Esophagus muscularis mucosa (tissue), 4 donors: ENCODE measurements around the gene EIF2B5. TPM values are rescaled to one million over a fixed set of nuclear protein-coding genes. Genes with fewer than 3 reads are reported as not detected.

Source experiments
- DNase-seq: peaks from one replicate; pipeline ENCODE4 v3.0.0-alpha.2; 2017; ENCODE audit errors: extremely low spot score
- H3K27ac ChIP-seq, 4 donors: fragments of 200-600 bp; sonication (generic); replicated peaks in 1 of 4; 1 replicate in 3 of 4; 2 replicates in 1 of 4; pipeline ENCODE4 v1.5.1; 2016 to 2019; ENCODE audit warnings: mild to moderate bottlenecking in 1 of 4
- H3K27me3 ChIP-seq, 4 donors: fragments of 200-600 bp; sonication (generic); one replicate each; pipeline versions ENCODE4 v1.5.1 to v1.6.0; 2016 to 2019
- H3K36me3 ChIP-seq, 4 donors: fragments of 200-600 bp; sonication (generic); one replicate each; pipeline ENCODE4 v1.5.1; 2016 to 2019
- H3K4me1 ChIP-seq, 4 donors: fragments of 200-600 bp; sonication (generic); one replicate each; pipeline ENCODE4 v1.5.1; 2016 to 2019
- H3K4me3 ChIP-seq, 4 donors: fragments of 200-600 bp; sonication (generic); 1 replicate in 2 of 4; 2 replicates in 2 of 4; pipeline ENCODE4 v1.5.1; 2016 to 2019; ENCODE audit warnings: mild to moderate bottlenecking in 4 of 4, moderate library complexity in 1 of 4
- H3K9me3 ChIP-seq, 4 donors: fragments of 200-600 bp; sonication (generic); 1 replicate in 3 of 4; 2 replicates in 1 of 4; pipeline ENCODE4 v1.5.1; 2016 to 2019
- CTCF ChIP-seq, 3 experiments: fragments of 200-600 bp in 2 of 3; fragments of 450-650 bp in 1 of 3; sonication (generic) in 2 of 3; IDR thresholded peaks; one replicate each; pipeline ENCODE4 v1.5.1; 2017 to 2019; ENCODE audit warnings: antibody characterized with exemption in 3 of 3, mild to moderate bottlenecking in 2 of 3, moderate library complexity in 1 of 3
- EP300 ChIP-seq: sonication (generic); formaldehyde crosslinking; IDR thresholded peaks from one replicate; pipeline ENCODE4 v1.6.1; 2017; ENCODE audit warnings: antibody characterized with exemption
- POLR2A ChIP-seq: fragments of 450-650 bp; IDR thresholded peaks from one replicate; pipeline ENCODE4 v1.6.1; 2017; ENCODE audit warnings: antibody characterized with exemption, moderate library complexity, mild to moderate bottlenecking, low read depth
- POLR2AphosphoS5 ChIP-seq, 2 donors: sonication (generic); formaldehyde crosslinking; IDR thresholded peaks; one replicate each; pipeline ENCODE4 v1.6.1; 2017; ENCODE audit warnings: antibody characterized with exemption in 2 of 2
- WGBS: methylation state at CpG from one replicate; pipeline ENCODE4 v1.1.5; 2018; 5-methylcytosine and 5-hydroxymethylcytosine counted together
- intact Hi-C: fragments of 100-400 bp; cut with DNase I; formaldehyde crosslinking; loops from one replicate; pipeline ENCODE4 v1.15.1; 2023
- total RNA-seq, 4 donors: library from RNA; depleted of rRNA; stranded (reverse); fragments of >200 nt; gene quantifications; one replicate each; pipeline versions ENCODE4 v1.1.0 to v1.2.1, GENCODE V29; 2016

EIF2B5 gene
- 10 to 100 TPM; 29.3 to 39.5 (median 33.8) TPM for total RNA-seq

- TF ChIP-seq EP300 (no peak), POLR2AphosphoS5 (IDR thresholded peaks at IDR 0.05) (peak; percentile 90 to 94), POLR2A (peak; percentile 30), CTCF (IDR thresholded peaks at IDR 0.05) (peak; percentile 38 to 63 (median 60))
- Histone ChIP-seq H3K27ac (peak within 1 kb of the TSS; percentile 85 to 91 (median 88)), H3K4me1 (peaks cover 14 to 35% (median 23%) of the 10 kb centered on the region in 4 donors), H3K36me3 (peaks cover 11 to 30% (median 23%) of the 10 kb centered on the region in 4 donors), H3K27me3 (no peaks in the 10 kb centered on the region), H3K4me3 (peak within 1 kb of the TSS; percentile 87 to 97 (median 92)), H3K9me3 (no peaks in the 10 kb centered on the region)
- under 1% methylated on average over 32 of the region's 56 CpGs for WGBS
- peak; percentile 97 for DNase-seq
- intact Hi-C loops: loop anchor here (2.0 to 5.0 kb wide), 3 partner anchors 39 to 238 kb away; partner anchors contain the start of genes ABCC5 and AP2M1
Measured at GRCh38 chr3:184135149-184135910, at the start of gene EIF2B5. Gene EIF2B5, plus strand, starts transcription at chr3:184135358. Its CDS starts 28 bp downstream, at chr3:184135386.

- Histone ChIP-seq H3K27me3 (no peaks in the 10 kb centered on the region), H3K4me3 (no peak overlapping the region), H3K9me3 (no peaks in the 10 kb centered on the region), H3K36me3 (no peaks in the 10 kb centered on the region), H3K27ac (no peak overlapping the region), H3K4me1 (no peaks in the 10 kb centered on the region)
- intact Hi-C loops: no loop called here
- WGBS: 69% methylated on average over 3 of the region's 3 CpGs
- DNase-seq: no peak
- TF ChIP-seq CTCF (IDR thresholded peaks at IDR 0.05) (no peak), EP300 (no peak), POLR2A (no peak), POLR2AphosphoS5 (IDR thresholded peaks at IDR 0.05) (no peak)
Measured at GRCh38 chr3:184085389-184085852, 49.7 kb upstream of the EIF2B5 start.

- H3K4me1 ChIP-seq: no peaks in the 10 kb centered on the region
- H3K27ac ChIP-seq: no peak overlapping the region
- 89% methylated on average over 3 of the region's 3 CpGs for WGBS
- DNase-seq: no peak
- no peak overlapping the region for H3K4me3 ChIP-seq
- intact Hi-C loops: no loop called here
- H3K27me3 ChIP-seq: no peaks in the 10 kb centered on the region
- TF ChIP-seq POLR2AphosphoS5 (IDR thresholded peaks at IDR 0.05) (no peak), EP300 (no peak), POLR2A (no peak), CTCF (IDR thresholded peaks at IDR 0.05) (no peak)
- no peaks in the 10 kb centered on the region for H3K36me3 ChIP-seq
- peaks cover 0 to 26% (median 14%) of the 10 kb centered on the region in 4 donors for H3K9me3 ChIP-seq
Measured at GRCh38 chr3:184092199-184092598, 43.0 kb upstream of the EIF2B5 start.

- TF ChIP-seq CTCF (IDR thresholded peaks at IDR 0.05): no peak
- TF ChIP-seq POLR2AphosphoS5 (IDR thresholded peaks at IDR 0.05): no peak
- no peak for TF ChIP-seq POLR2A
- no peak for TF ChIP-seq EP300
- Histone ChIP-seq H3K27me3 (no peaks in the 10 kb centered on the region), H3K27ac (no peak within 1 kb of the TSS), H3K9me3 (peaks cover 0 to 16% (median 12%) of the 10 kb centered on the region in 4 donors), H3K36me3 (no peaks in the 10 kb centered on the region), H3K4me1 (no peaks in the 10 kb centered on the region), H3K4me3 (no peak within 1 kb of the TSS)
- intact Hi-C loops: no loop called here
- DNase-seq: no peak
- 90% methylated on average over 7 of the region's 7 CpGs for WGBS
Measured at GRCh38 chr3:184096811-184097383, 38.3 kb upstream of the EIF2B5 start, which contains the start of gene HTR3E. Gene HTR3E, plus strand, starts transcription at chr3:184097064. Its CDS starts 466 bp downstream, at chr3:184097530.
